GM21515 (cell line): ENCODE results near the gene SETD2.

ENCODE experiments used
- ATAC-seq: cut with Tn5 transposase; IDR thresholded peaks from one replicate; pipeline ENCODE4 v1.9.1; 2021; ENCODE audit not compliant: unreplicated experiment

Gene SETD2

GRCh38 chr3:47010111-47010712, 153.7 kb downstream of the SETD2 start:
- no peak for ATAC-seq

- peak; percentile 73 for ATAC-seq
Measured at GRCh38 chr3:47009225-47010110, 154.4 kb downstream of the SETD2 start.

- no peak for ATAC-seq
Measured at GRCh38 chr3:47008851-47009224, 155.1 kb downstream of the SETD2 start.

GRCh38 chr3:47008234-47008796, 155.6 kb downstream of the SETD2 start:
- ATAC-seq, result no peak

GRCh38 chr3:47007482-47008233, 156.3 kb downstream of the SETD2 start:
- no peak for ATAC-seq

- ATAC-seq, result no peak
Measured at GRCh38 chr3:47007001-47007400, 156.9 kb downstream of the SETD2 start.

GRCh38 chr3:47006145-47006651, 157.7 kb downstream of the SETD2 start:
- ATAC-seq, result no peak

GRCh38 chr3:47005212-47006144, 158.4 kb downstream of the SETD2 start:
- no peak for ATAC-seq

GRCh38 chr3:47004369-47005211, 159.3 kb downstream of the SETD2 start:
- no peak for ATAC-seq

GRCh38 chr3:47003461-47004368, 160.2 kb downstream of the SETD2 start:
- no peak for ATAC-seq

GRCh38 chr3:47003056-47003410, 160.9 kb downstream of the SETD2 start:
- ATAC-seq, result no peak

GRCh38 chr3:47002171-47003055, 161.5 kb downstream of the SETD2 start:
- no peak for ATAC-seq

- no peak for ATAC-seq
Measured at GRCh38 chr3:47001731-47002170, 162.2 kb downstream of the SETD2 start.

GRCh38 chr3:47000922-47001730, 162.8 kb downstream of the SETD2 start:
- no peak for ATAC-seq

- ATAC-seq, result no peak
Measured at GRCh38 chr3:47000198-47000815, 163.6 kb downstream of the SETD2 start.
